ENCODE results near the gene ZNF730.
"Not testable (repeated sequence)": the region's sequence is repeated elsewhere in the genome, so short reads cannot be mapped to it uniquely, and the experiment has no call there.

Gene ZNF730

GRCh38 chr19:23116802-23117571, at the start of gene ZNF730:
Gene ZNF730, plus strand, starts transcription at chr19:23117025. Its CDS starts 149 bp downstream, at chr19:23117174.
- DNase-seq (ENCODE audit: low spot score): peak; percentile 58

DNA sequence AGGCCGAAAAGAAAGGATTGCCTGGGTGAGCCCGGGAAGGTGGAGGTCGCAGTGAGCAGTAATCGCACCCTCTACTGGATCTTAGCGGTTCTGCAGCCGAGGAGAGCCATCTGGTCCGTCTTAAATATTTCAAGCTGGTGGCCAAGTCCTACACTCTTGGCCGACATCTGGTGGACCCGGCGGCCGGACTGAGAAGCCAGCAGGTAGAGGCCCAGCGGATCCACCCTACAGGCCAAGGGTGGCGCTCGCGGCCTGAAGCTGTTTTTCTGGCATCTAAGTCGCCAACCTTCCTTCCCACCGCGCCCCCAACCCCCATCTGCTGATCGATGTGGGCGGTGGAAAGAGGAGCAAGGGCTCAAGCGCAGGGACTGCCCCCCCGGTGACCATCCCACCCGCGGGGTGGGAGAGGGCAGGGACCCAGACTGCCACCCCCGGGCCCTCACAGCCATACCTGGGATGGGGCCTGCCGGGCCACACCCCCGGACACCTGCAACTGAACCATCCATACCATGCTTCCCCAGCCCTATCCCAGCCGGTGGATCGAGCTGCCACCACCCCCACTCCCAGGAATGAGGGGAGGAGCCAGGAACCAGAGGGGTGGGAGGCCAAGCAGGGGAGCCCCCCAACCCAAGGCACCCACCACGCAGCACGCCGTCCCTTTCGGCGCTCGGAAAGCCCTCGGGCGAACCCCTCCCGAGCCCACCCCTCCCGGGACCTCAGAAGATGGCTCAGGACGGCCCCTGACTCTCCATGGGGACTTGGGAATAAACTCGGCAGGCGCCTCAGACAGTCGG, 46.3 kb upstream of the ZNF730 start:
- DNase-seq (ENCODE audit: low spot score): peak; percentile 3

DNA sequence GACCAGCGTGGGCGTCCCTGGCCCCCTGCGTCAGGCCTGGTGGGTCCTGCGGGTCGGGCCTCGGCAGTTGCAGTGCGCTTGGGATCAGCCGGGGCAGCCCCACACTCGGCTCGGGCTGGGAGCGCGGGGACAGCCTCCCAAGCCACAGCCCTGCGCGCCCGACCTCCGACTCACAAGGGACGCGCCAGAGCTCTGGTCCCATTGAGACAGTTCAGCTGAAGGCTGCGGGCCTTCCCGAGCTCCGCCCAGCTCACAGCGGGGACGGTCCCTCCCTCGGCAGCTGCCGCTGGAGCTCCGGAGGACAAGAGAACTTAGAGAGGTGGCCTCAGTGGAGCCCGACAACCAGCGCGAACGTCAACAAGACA, 45.7 kb upstream of the ZNF730 start:
- DNase-seq (ENCODE audit: low spot score): peak; percentile 4

GRCh38 chr19:23075031-23075733, 41.6 kb upstream of the ZNF730 start:
- DNase-seq (ENCODE audit: low spot score): peak; percentile 62

GRCh38 chr19:23077776-23078175, 39.0 kb upstream of the ZNF730 start:
- not testable (repeated sequence) for DNase-seq (ENCODE audit: low spot score)

DNA sequence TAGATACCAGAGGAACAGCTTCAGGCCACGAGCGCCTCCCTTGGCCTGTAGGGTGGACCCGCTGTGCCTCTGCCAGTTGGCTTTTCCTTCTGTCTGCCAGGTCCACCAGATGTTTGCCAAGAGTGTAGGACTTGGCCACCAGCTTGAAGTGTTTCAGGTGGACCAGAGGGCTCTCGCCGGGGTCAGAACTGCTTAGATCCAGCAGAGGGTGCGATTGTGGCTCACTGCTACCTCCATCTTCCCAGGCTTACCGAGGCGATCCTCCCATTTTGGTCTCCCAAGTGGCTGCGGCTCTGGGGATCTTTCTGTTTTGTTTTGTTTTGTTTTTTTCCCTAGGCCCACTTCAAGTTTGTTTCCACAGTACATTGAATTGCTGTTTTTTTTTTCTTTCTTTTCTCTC, 23.0 kb upstream of the ZNF730 start:
- no peak for DNase-seq (ENCODE audit: low spot score)

- no peak for DNase-seq (ENCODE audit: low spot score)
Measured at GRCh38 chr19:23095418-23095817, 21.4 kb upstream of the ZNF730 start.

- no peak for DNase-seq (ENCODE audit: low spot score)
Measured at GRCh38 chr19:23098286-23098685, 18.5 kb upstream of the ZNF730 start.

DNA sequence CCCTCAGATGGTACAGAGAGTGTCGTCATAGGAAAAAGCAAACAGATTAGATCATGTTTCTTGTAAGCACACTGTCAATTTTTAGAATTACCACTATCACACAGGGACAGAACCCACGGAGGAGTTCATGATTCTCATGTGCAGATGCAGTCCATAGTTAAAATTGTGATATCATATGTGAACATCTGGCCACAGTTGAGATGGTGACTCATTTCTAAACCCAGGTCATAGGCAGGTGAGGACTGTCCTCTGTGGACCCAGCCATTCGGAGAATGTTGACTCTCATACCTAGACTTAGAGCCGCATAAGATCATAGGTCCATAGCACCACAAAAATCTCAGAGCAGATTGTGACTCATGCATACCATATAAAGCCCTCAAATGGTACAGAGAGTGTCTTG, 17.8 kb upstream of the ZNF730 start:
- no peak for DNase-seq (ENCODE audit: low spot score)

GRCh38 chr19:23099966-23100365, 16.9 kb upstream of the ZNF730 start:
- no peak for DNase-seq (ENCODE audit: low spot score)

DNA sequence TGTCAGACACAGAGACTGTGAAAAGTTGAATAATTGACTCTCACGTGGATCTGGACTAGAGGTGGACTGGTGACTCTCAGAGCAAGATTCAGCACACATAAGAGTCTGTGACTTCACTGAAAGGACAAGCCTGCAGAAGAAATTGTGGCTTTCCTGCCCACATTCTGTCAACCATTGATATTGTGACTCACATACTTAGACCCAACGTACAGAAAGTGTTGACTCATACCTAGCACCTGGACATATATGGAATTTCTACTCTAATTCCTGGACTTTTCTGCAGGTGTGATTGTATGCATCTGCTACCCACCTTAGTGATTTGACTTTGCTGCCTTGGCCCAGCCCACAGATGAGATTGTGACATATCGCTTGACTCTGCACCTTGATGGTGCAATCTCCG, 15.6 kb upstream of the ZNF730 start:
- no peak for DNase-seq (ENCODE audit: low spot score)

GRCh38 chr19:23118400-23118799, 1.6 kb downstream of the ZNF730 start:
- DNase-seq (ENCODE audit: low spot score): no peak

- not testable (repeated sequence) for DNase-seq (ENCODE audit: low spot score)
Measured at GRCh38 chr19:23134211-23134610, 17.4 kb downstream of the ZNF730 start.

- DNase-seq (ENCODE audit: low spot score): no peak
Measured at GRCh38 chr19:23145617-23146415, 29.0 kb downstream of the ZNF730 start.

- no peak for DNase-seq (ENCODE audit: low spot score)
Measured at GRCh38 chr19:23160766-23161165, 43.9 kb downstream of the ZNF730 start.

DNA sequence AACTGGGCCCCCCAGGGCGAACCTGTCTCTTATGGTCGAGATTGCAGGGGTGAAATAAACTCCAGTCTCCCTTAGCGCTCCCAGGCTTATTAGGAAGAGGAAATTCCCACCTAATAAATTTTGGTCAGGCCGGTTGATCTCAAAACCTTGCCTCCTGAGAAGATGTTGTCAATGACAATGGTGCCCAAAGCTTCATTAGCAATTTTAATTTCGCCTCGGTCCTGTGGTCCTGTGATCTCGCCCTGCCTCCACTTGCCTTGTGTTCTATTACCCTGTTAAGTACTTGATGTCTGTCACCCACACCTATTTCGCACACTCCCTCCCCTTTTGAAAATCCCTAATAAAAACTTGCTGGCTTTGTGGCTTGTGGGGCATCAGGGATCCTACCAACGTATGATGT, 51.5 kb downstream of the ZNF730 start:
- not testable (repeated sequence) for DNase-seq (ENCODE audit: low spot score)

DNA sequence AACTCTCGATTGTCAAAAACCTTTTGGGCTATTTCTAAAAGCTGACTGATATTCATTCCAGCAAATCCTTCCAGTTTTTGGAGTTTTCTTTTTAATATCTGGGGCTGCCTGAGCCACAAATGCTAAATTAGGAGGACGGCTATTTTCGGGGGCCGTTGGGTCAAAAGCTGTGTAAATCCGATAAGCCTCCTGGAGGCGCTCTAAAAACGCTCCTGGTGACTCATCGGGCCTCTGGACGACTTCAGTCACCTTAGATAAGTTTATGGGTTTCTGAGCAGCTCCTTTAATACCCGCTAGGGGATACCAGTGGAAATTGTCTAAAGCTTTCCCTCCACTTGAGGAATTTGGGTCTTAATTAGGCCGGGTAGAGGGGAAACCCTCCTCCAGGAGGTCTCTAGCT, 66.4 kb downstream of the ZNF730 start:
- no peak for DNase-seq (ENCODE audit: low spot score)

DNA sequence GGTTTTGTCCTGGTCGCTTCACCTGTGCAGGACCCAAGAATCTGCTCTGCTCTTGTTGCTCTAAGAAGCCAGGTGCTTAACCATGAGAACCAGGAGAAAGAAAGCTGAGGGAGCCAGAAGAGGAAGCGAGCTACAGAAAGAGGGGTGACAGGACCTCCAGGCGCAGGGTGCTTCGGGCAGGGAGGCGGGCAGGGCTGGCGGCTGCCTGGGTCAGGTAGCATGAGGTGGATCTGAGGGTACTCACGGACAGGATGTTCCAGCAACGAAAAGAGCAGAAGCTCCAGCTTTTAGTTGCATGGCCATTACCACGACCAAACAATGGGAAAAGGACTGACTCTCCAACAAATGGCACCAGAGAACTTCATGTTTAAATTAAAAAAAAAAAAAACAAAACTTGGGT, 73.5 kb downstream of the ZNF730 start:
- no peak for DNase-seq (ENCODE audit: low spot score)

Measured in Ammon's horn (tissue), 1 donor.